Stimulated activated naive CD4-positive, alpha-beta T cell treated with Interleukin-2 at 50 U/mL for 16 hours (primary cell): ENCODE results near the gene ADAMTS17.

ENCODE experiments used
- DNase-seq: peaks from one replicate; lab custom pipeline; 2025; lab: John Stamatoyannopoulos, UW

ADAMTS17 gene

GRCh38 chr15:100309109-100310040 lies 32.4 kb downstream of the ADAMTS17 start:
- no peak for DNase-seq

- no peak for DNase-seq
Measured at GRCh38 chr15:100308608-100309007, 33.2 kb downstream of the ADAMTS17 start.

- DNase-seq: no peak
Measured at GRCh38 chr15:100308213-100308600, 33.6 kb downstream of the ADAMTS17 start.

- no peak for DNase-seq
Measured at GRCh38 chr15:100307241-100308212, 34.2 kb downstream of the ADAMTS17 start.

GRCh38 chr15:100306098-100306497 lies 35.7 kb downstream of the ADAMTS17 start:
- DNase-seq: no peak

GRCh38 chr15:100301910-100302431 lies 39.8 kb downstream of the ADAMTS17 start:
- no peak for DNase-seq

- no peak for DNase-seq
Measured at GRCh38 chr15:100298257-100298656, 43.5 kb downstream of the ADAMTS17 start.

GRCh38 chr15:100297812-100298211 lies 44.0 kb downstream of the ADAMTS17 start:
- DNase-seq: no peak

- no peak for DNase-seq
Measured at GRCh38 chr15:100295939-100296565, 45.7 kb downstream of the ADAMTS17 start.

GRCh38 chr15:100292010-100292409 lies 49.8 kb downstream of the ADAMTS17 start:
- DNase-seq: no peak

GRCh38 chr15:100291106-100291505 lies 50.7 kb downstream of the ADAMTS17 start:
- DNase-seq: no peak

GRCh38 chr15:100285641-100286295 lies 56.0 kb downstream of the ADAMTS17 start:
- no peak for DNase-seq

GRCh38 chr15:100284701-100285100 lies 57.1 kb downstream of the ADAMTS17 start:
- no peak for DNase-seq

GRCh38 chr15:100284191-100284590 lies 57.6 kb downstream of the ADAMTS17 start:
- no peak for DNase-seq

GRCh38 chr15:100281096-100281917 lies 60.5 kb downstream of the ADAMTS17 start:
- DNase-seq: no peak

GRCh38 chr15:100279849-100280248 lies 61.9 kb downstream of the ADAMTS17 start:
- DNase-seq: no peak

GRCh38 chr15:100279446-100279845 lies 62.3 kb downstream of the ADAMTS17 start:
- no peak for DNase-seq

GRCh38 chr15:100278596-100279380 lies 63.0 kb downstream of the ADAMTS17 start:
- no peak for DNase-seq

- no peak for DNase-seq
Measured at GRCh38 chr15:100277087-100277855, 64.5 kb downstream of the ADAMTS17 start.
